C4-2B (cell line): Measurements from ENCODE around the gene ZNF823.

Source experiments
- H3K27ac ChIP-seq: fragments of 450-650 bp; 2 replicates; pipeline ENCODE4 v1.5.1; 2017
- CTCF ChIP-seq: fragments of 450-650 bp; conservative IDR thresholded peaks from 2 replicates; pipeline ENCODE4 v1.5.1; 2017; ENCODE audit warnings: mild to moderate bottlenecking
- ZFX ChIP-seq: fragments of 450-650 bp; IDR thresholded peaks from 2 replicates; pipeline ENCODE4 v1.6.1; 2017

ZNF823 gene

DNA sequence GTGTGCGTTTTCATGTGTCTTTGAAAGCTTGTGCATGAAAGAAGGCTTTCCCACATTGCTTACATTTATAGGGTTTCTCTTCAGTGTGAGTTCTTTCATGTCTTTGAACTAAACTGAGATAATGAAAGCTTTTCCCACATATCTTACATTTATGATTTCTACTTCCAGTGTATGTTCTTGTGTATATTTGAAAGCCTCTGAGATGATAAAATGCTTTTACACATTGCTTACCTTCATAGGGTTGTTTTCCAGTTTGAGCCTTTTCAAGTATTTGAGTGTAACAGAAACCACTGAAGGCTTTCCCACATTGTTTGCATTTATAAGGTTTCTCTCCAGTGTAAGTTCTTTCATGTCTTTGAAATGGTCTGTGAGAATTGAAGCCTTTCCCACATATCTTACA, 18.2 kb upstream of the ZNF823 start:
- no peak for TF ChIP-seq ZFX
- TF ChIP-seq CTCF, result no peak
- H3K27ac ChIP-seq, result no peak overlapping the region

GRCh38 chr19:11754663-11755062, 15.9 kb upstream of the ZNF823 start:
- TF ChIP-seq ZFX (no peak), CTCF (no peak)
- no peak overlapping the region for H3K27ac ChIP-seq

DNA sequence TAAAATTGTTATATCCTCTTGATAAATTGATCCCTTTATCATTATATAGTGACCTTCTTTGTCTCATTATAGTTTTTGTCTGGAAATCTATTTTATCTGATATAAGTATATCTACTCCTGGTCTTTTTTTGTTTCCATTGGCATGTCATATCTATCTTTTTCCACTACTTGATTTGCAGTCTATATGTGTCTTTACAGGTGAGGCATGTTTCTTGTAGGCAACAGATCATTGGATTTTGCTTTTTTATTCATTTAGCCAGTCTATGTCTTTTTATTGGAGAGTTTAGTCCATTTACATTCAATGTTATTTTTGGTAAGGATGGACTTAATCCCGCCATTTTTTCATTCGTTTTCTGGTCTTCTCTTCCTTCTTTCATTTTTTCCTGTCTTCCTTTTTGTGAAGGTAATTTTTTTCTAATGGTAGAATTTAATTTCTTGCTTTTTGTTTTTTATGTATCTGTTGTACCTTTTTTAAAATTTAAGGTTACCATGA, 13.5 kb upstream of the ZNF823 start:
- H3K27ac ChIP-seq, result no peak overlapping the region
- TF ChIP-seq ZFX (no peak), CTCF (no peak)

GRCh38 chr19:11749751-11750150, 11.0 kb upstream of the ZNF823 start:
- no peak for TF ChIP-seq ZFX
- TF ChIP-seq CTCF, result no peak
- H3K27ac ChIP-seq, result no peak overlapping the region

DNA sequence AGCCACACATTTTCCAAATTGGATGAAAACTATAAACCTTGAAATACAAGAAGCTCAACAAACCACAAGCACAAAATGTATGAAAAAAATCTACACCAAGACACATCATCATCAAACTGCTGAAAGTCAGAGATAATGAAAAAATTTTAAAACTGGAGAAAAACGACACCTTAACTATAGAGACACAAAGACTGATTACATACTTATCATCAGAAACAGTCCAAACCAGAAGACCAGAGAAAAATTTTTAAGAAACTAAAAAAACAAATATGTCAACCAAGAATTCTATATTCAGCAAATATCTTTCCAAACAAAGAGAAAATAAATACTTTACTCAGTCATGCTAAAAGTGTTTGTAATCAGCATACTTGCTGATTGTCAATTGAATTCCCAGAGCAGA, 8.5 kb upstream of the ZNF823 start:
- TF ChIP-seq ZFX (no peak), CTCF (no peak)
- no peak overlapping the region for H3K27ac ChIP-seq

DNA sequence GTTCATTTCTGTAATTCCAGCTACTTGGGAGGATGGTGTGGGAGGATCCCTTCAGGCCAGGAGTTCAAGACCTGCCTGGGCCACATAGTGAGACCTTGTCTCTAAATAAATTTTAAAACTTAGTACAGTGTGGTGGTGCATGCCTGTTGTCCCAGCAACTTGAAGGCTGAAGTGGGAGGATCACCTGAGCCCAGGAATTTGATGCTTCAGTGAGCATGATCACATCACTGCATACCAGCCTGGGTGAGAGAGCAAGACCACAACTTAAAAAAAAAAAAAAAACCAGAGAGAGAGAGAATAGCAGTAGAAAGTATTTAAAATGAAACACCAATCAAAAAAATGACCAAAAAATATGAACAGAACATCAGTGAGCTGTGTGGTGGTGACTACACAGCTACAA, 7.1 kb upstream of the ZNF823 start:
- TF ChIP-seq CTCF, result no peak
- no peak for TF ChIP-seq ZFX
- H3K27ac ChIP-seq, result no peak overlapping the region

- peak overlapping the region; percentile 94 for H3K27ac ChIP-seq
Measured at GRCh38 chr19:11737964-11738745, 591 bp downstream of the ZNF823 start.

More at GRCh38 chr19:11737964-11738745, 591 bp downstream of the ZNF823 start:
- TF ChIP-seq ZFX (peak; percentile 77; the same call in 1 of the 2 replicates), CTCF (no peak; the same call in 1 of the 2 replicates)
